Suppressor macrophage treated with lipopolysaccharide for 4 hours (primary cell): ENCODE results near the gene GLB1L.
"Not testable (repeated sequence)": the region's sequence is repeated elsewhere in the genome, so short reads cannot be mapped to it uniquely, and the experiment has no call there.

ENCODE experiments used
- DNase-seq: peaks from one replicate; pipeline ENCODE4 v3.0.0-alpha.2; 2020

Gene GLB1L

GRCh38 chr2:219205165-219205538 lies 40.1 kb downstream of the GLB1L start:
- no peak for DNase-seq

- no peak for DNase-seq
Observed at GRCh38 chr2:219204425-219205164, 40.6 kb downstream of the GLB1L start.

DNA sequence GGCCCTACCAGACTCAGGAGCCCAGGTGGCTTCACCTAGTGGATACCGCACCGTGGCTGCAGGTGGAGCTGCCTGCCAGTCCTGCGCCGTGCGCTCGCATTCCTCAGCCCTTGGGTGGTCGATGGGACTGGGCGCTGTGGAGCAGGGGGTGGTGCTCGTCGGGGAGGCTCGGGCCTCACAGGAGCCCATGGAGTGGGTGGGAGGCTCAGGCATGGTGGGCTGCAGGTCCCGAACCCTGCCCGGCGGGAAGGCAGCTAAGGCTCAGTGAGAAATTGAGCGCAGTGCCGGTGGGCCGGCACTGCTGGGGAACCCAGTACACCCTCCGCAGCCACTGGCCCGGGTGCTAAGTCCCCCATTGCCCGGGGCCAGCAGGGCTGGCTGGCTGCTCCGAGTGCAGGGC lies 43.9 kb downstream of the GLB1L start:
- DNase-seq: not testable (repeated sequence)

- DNase-seq: not testable (repeated sequence)
Observed at GRCh38 chr2:219200502-219201326, 44.5 kb downstream of the GLB1L start.

GRCh38 chr2:219199470-219200211 lies 45.6 kb downstream of the GLB1L start:
- no peak for DNase-seq

GRCh38 chr2:219198974-219199373 lies 46.3 kb downstream of the GLB1L start:
- no peak for DNase-seq

GRCh38 chr2:219197388-219197787 lies 47.9 kb downstream of the GLB1L start:
- no peak for DNase-seq

- DNase-seq: no peak
Observed at GRCh38 chr2:219186754-219187456, 58.3 kb downstream of the GLB1L start.
